Osteocyte (in vitro differentiated cells): Measurements from ENCODE around the gene TSHR. TPM values are rescaled to one million over a fixed set of nuclear protein-coding genes. Genes with fewer than 3 reads are reported as not detected.
"Not testable (repeated sequence)": the region's sequence is repeated elsewhere in the genome, so short reads cannot be mapped to it uniquely, and the experiment has no call there.

Experiments
- DNase-seq: peaks from one replicate; pipeline ENCODE4 v3.0.0; 2021; ENCODE audit warnings: mixed read lengths; ENCODE audit not compliant: unreplicated experiment; ENCODE audit errors: extremely low spot score
- H3K27ac Mint-ChIP-seq: one replicate; pipeline ENCODE4 v1.8.0; 2021; ENCODE audit warnings: mild to moderate bottlenecking, mixed read lengths; ENCODE audit not compliant: unreplicated experiment
- H3K27me3 Mint-ChIP-seq: one replicate; pipeline ENCODE4 v1.8.0; 2021; ENCODE audit warnings: mixed read lengths; ENCODE audit not compliant: unreplicated experiment
- H3K36me3 Mint-ChIP-seq: one replicate; pipeline ENCODE4 v1.8.0; 2021; ENCODE audit warnings: mixed read lengths; ENCODE audit not compliant: unreplicated experiment
- H3K4me1 Mint-ChIP-seq: one replicate; pipeline ENCODE4 v1.8.0; 2021; ENCODE audit warnings: mixed read lengths; ENCODE audit not compliant: unreplicated experiment
- H3K4me3 Mint-ChIP-seq: one replicate; pipeline ENCODE4 v1.8.0; 2021; ENCODE audit warnings: mild to moderate bottlenecking, moderate library complexity, mixed read lengths; ENCODE audit not compliant: unreplicated experiment
- H3K9me3 Mint-ChIP-seq: one replicate; pipeline ENCODE4 v1.8.0; 2021; ENCODE audit warnings: mixed read lengths; ENCODE audit not compliant: unreplicated experiment
- CTCF ChIP-seq: fragments of 200-600 bp; sonication (generic); IDR thresholded peaks from 2 replicates; pipeline ENCODE4 v1.5.0; 2021; ENCODE audit warnings: antibody characterized with exemption, mild to moderate bottlenecking, moderate library complexity
- total RNA-seq: library from RNA; stranded (reverse); gene quantifications from 2 replicates; pipeline ENCODE4 v1.2.1, GENCODE V29; 2021

The TSHR gene
- total RNA-seq, 1 donor from 2014 or later: not detected

- H3K27ac Mint-ChIP-seq: no peak overlapping the region
- no peak overlapping the region for H3K4me3 Mint-ChIP-seq
- no peaks in the 10 kb centered on the region for H3K4me1 Mint-ChIP-seq
- no peaks in the 10 kb centered on the region for H3K9me3 Mint-ChIP-seq
- DNase-seq: no peak
- no peak for TF ChIP-seq CTCF
- no peaks in the 10 kb centered on the region for H3K27me3 Mint-ChIP-seq
- no peaks in the 10 kb centered on the region for H3K36me3 Mint-ChIP-seq
These were observed 63.3 kb downstream of the TSHR start for GRCh38 chr14:81018684-81019083.

GRCh38 chr14:81019113-81019512, 63.7 kb downstream of the TSHR start:
- not testable (repeated sequence) for H3K9me3 Mint-ChIP-seq, H3K36me3 Mint-ChIP-seq, H3K27me3 Mint-ChIP-seq, H3K27ac Mint-ChIP-seq, DNase-seq, H3K4me1 Mint-ChIP-seq, H3K4me3 Mint-ChIP-seq

GRCh38 chr14:81023095-81023710, 67.8 kb downstream of the TSHR start:
- no peak for DNase-seq
- Mint-ChIP-seq H3K27ac (no peak overlapping the region), H3K4me3 (no peak overlapping the region), H3K4me1 (no peaks in the 10 kb centered on the region), H3K9me3 (no peaks in the 10 kb centered on the region), H3K27me3 (peaks cover 8% of the 10 kb centered on the region), H3K36me3 (no peaks in the 10 kb centered on the region)
- no peak for TF ChIP-seq CTCF

- Mint-ChIP-seq H3K9me3 (no peaks in the 10 kb centered on the region), H3K4me1 (no peaks in the 10 kb centered on the region), H3K27me3 (peaks cover 8% of the 10 kb centered on the region), H3K27ac (no peak overlapping the region), H3K36me3 (no peaks in the 10 kb centered on the region), H3K4me3 (no peak overlapping the region)
- TF ChIP-seq CTCF: no peak
- no peak for DNase-seq
These were observed 73.0 kb downstream of the TSHR start for GRCh38 chr14:81028461-81028860.

GRCh38 chr14:81031488-81031887, 76.1 kb downstream of the TSHR start:
- no peak for TF ChIP-seq CTCF
- H3K9me3 Mint-ChIP-seq: peaks cover 6% of the 10 kb centered on the region
- H3K4me1 Mint-ChIP-seq: no peaks in the 10 kb centered on the region
- H3K4me3 Mint-ChIP-seq: no peak overlapping the region
- no peak overlapping the region for H3K27ac Mint-ChIP-seq
- peaks cover 5% of the 10 kb centered on the region for H3K27me3 Mint-ChIP-seq
- DNase-seq: no peak
- no peaks in the 10 kb centered on the region for H3K36me3 Mint-ChIP-seq
